ENCODE results near the gene USP26.
"Not testable (repeated sequence)": the region's sequence is repeated elsewhere in the genome, so short reads cannot be mapped to it uniquely, and the experiment has no call there.

Gene USP26

GRCh38 chrX:133097031-133097430 lies at the start of gene USP26:
Gene USP26, minus strand, starts transcription at chrX:133097109. Its CDS starts 68,889 bp downstream, at chrX:133028220.
- DNase-seq (ENCODE audit: low read depth in 2 of 2) = no peak

GRCh38 chrX:133134282-133134681 lies 37.4 kb upstream of the USP26 start:
- no peak for DNase-seq (ENCODE audit: low read depth in 2 of 2)

GRCh38 chrX:133120406-133120805 lies 23.5 kb upstream of the USP26 start:
- DNase-seq (ENCODE audit: low read depth in 2 of 2) = no peak

DNA sequence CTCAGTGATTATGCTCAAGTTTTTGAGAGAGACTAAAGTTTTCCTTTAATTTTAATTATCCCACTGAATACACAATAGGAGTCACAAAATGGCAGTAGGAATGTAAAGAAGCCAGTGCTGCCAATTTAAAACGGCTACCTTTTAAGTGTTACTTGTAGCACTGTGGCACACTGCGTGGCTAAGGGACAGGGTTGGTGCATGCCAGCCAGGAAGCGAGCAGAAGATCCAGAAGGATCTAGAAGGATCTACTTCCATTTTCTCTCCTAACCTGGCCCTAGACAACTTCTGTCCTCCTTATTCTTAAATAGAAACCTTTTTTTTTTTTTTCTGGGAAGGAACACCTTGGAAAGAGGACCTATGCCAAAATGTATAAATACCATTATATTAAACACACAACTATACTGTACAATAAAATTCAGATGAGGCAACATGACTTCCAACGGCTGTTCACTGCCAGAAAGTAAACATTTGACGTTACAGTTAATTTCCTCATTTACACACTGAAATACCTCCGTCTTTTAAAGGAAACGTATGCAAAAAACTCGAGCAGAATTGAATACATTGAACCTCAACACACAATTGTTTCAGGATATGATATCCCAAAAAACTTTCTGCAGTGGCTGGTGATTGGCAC lies 2.7 kb downstream of the USP26 start:
- no peak for DNase-seq (ENCODE audit: low read depth in 2 of 2)

DNA sequence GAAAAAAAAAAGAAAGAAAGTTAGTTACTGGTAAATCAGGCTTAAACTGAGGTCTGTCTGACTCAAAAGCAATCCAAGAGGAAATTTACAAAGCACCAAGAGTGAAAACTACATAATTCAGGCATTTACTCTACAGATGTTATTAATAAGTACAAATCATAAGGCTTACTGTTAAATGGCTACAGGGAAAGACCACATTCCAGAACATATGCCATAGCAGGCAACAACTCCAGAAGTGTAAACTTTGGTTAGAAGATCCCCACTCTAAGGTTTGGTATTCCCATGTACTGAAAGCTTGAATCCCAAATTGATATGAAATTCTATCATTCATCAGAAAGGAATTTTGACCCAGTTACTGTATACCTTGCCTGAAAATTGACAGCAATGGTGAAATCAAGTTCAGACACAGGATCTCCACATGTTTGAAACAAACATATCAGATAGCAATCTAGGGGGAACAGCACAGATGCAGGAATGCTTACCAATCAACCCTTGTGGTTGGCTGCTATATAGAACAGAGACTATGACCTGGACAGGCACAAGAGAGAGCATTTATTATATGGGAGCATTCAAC lies 6.6 kb downstream of the USP26 start:
- no peak for DNase-seq (ENCODE audit: low read depth in 2 of 2)

- no peak for DNase-seq (ENCODE audit: low read depth in 2 of 2)
Observed at GRCh38 chrX:133089411-133089810, 7.5 kb downstream of the USP26 start.

- no peak for DNase-seq (ENCODE audit: low read depth in 2 of 2)
Observed at GRCh38 chrX:133085785-133086184, 11.1 kb downstream of the USP26 start.

DNA sequence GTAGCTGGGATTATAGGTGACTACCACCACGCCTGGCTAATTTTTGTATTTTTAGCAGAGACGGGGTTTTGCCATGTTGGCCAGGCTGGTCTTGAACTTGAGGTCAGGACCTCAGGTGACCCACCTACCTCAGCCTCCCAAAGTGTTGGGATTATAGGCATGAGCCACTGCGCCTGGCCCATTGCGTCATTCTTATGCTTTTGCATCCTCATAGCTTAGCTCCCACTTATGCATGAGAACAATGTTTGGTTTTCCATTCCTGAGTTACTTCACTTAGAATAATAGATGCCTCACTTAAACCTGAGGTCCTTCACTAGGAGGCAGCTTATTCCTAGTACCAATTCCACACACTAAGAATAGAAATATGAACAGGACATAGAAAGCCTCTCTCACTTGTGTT lies 11.9 kb downstream of the USP26 start:
- not testable (repeated sequence) for DNase-seq (ENCODE audit: low read depth in 2 of 2)

- no peak for DNase-seq (ENCODE audit: low read depth in 2 of 2)
Observed at GRCh38 chrX:133083899-133084298, 13.0 kb downstream of the USP26 start.

GRCh38 chrX:133081990-133082389 lies 14.9 kb downstream of the USP26 start:
- DNase-seq (ENCODE audit: low read depth in 2 of 2) = no peak

DNA sequence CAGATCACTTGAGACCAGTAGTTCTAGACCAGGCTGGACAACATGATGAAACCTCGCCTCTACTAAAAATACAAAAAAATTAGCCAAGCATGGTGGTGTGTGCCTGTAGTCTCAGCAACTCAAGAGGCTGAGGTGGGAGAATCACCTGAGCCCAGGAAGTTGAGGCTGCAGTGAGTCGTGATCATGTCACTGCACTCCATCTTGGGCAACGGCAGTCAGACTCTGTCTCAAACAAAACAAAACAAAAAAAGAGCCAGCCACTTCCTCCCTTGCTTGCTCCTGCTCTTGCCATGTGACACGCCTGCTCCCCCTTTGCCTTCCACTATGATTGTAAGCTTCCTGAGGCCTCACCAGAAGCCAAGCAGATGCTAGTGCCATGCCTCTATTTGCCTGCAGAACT lies 19.1 kb downstream of the USP26 start:
- DNase-seq (ENCODE audit: low read depth in 2 of 2) = not testable (repeated sequence)

GRCh38 chrX:133072566-133072965 lies 24.3 kb downstream of the USP26 start:
- no peak for DNase-seq (ENCODE audit: low read depth in 2 of 2)

GRCh38 chrX:133068461-133068860 lies 28.4 kb downstream of the USP26 start:
- no peak for DNase-seq (ENCODE audit: low read depth in 2 of 2)

- DNase-seq (ENCODE audit: low read depth in 2 of 2) = no peak
Observed at GRCh38 chrX:133056341-133056740, 40.6 kb downstream of the USP26 start.

GRCh38 chrX:133054761-133055405 lies 42.0 kb downstream of the USP26 start:
- DNase-seq (ENCODE audit: low read depth in 2 of 2) = no peak

DNA sequence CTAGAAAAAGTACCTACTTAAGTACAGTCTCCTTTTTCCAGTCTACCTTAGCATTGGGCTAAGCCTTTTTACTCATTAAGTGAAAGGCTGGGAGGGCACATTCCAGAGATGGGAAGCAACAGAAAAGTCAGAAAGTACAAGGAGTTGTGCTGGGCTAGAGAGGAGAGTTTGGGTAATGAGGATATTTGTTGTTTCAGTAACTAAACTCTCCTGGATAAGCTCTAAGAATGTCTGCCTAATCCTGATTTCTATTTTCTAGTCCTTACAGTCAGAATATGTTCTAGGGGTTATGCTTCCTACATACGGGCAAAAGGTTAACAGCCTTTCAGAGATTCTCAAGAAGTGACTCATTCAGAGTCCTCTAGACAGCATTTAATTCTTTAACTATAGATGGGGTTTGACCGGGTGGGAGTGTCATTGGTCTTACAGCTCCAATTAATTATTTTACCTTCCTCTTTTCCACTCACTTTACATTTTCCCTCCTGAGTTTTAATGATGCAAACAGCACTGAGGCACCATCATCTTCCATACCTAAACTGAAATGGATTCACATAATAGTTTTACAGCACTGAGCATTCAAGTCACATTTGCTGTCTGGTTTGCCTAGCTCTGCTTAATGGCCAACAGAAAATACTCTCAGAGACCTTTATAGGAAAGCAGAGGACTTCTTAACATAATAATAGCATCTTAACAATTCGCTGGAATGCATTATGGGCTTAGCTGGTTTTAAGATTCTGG lies 42.9 kb downstream of the USP26 start:
- no peak for DNase-seq (ENCODE audit: low read depth in 2 of 2)

DNA sequence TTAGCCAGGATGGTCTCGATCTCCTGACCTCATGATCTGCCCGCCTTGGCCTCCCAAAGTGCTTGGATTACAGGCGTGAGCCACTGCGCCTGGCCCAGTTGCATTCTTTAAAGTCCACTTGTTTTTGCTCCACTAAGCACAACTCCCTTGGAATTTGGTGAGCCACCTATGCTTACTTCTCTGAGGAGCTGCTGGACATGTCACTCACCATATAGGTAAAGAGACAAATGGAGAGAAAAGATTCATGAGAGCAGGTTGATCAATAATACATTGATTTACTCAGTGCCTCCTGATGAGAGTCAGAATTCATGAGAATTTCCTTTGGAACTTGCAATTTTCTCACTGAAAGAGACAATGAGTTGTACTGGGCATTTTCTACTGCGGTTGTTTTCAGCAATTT lies 48.2 kb downstream of the USP26 start:
- no peak for DNase-seq (ENCODE audit: low read depth in 2 of 2)

GRCh38 chrX:133046601-133047000 lies 50.3 kb downstream of the USP26 start:
- DNase-seq (ENCODE audit: low read depth in 2 of 2) = no peak

GRCh38 chrX:133045986-133046385 lies 50.9 kb downstream of the USP26 start:
- DNase-seq (ENCODE audit: low read depth in 2 of 2) = no peak

- not testable (repeated sequence) for DNase-seq (ENCODE audit: low read depth in 2 of 2)
Observed at GRCh38 chrX:133044145-133044786, 52.6 kb downstream of the USP26 start.

DNA sequence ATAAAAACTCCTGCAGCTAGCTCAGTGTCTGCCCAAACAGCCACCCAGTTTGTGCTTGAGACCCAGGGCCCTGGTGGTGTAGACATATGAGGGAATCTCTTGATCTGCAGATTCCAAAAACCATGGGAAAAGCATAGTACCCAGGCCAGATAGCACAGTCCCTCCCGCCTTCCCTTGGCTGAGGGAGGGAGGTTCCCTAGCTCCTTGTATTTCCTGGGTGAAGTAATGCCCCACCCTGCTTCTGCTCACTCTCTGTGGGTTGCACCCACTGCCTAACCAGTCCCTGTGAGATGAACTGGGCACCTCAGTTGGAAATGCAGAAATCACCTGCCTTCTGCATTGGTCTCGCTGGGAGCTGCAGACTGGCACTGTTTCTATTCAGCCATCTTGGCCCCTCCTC lies 54.6 kb downstream of the USP26 start:
- DNase-seq (ENCODE audit: low read depth in 2 of 2) = no peak

GRCh38 chrX:133033010-133033409 lies 63.9 kb downstream of the USP26 start:
- no peak for DNase-seq (ENCODE audit: low read depth in 2 of 2)

Measured in activated CD8-positive, alpha-beta memory T cell treated with anti-CD3 and anti-CD28 coated beads for 4 hours (primary cell).